SJSA1 (cell line): ENCODE results near the gene ARHGAP42. TPM values are rescaled to one million over a fixed set of nuclear protein-coding genes. Genes with fewer than 3 reads are reported as not detected.

Experiments used
- DNase-seq, 2 experiments: peaks; one replicate each; pipeline ENCODE4 v3.0.0-alpha.2; 2015 to 2020; ENCODE audit warnings: low spot score in 2 of 2, low read depth in 1 of 2
- H3K27ac ChIP-seq: fragments of 250-450 bp; sonication (Bioruptor Pico); 2 replicates; pipeline ENCODE4 v1.5.1; 2020; ENCODE audit warnings: mild to moderate bottlenecking, moderate library complexity
- H3K27me3 ChIP-seq: fragments of 250-450 bp; sonication (Bioruptor Pico); replicated peaks from 2 replicates; pipeline ENCODE4 v1.5.1; 2020; ENCODE audit warnings: mild to moderate bottlenecking, moderate library complexity
- H3K36me3 ChIP-seq: fragments of 250-450 bp; sonication (Bioruptor Pico); 2 replicates; pipeline ENCODE4 v1.5.1; 2020; ENCODE audit warnings: mild to moderate bottlenecking
- H3K4me1 ChIP-seq: fragments of 250-450 bp; sonication (Bioruptor Pico); replicated peaks from 2 replicates; pipeline ENCODE4 v1.6.1; 2021; ENCODE audit warnings: mild to moderate bottlenecking
- H3K4me3 ChIP-seq: fragments of 250-450 bp; sonication (Bioruptor Pico); 2 replicates; pipeline ENCODE4 v1.5.1; 2020; ENCODE audit warnings: mild to moderate bottlenecking
- H3K9me3 ChIP-seq: fragments of 250-450 bp; sonication (Bioruptor Pico); replicated peaks from 2 replicates; pipeline ENCODE4 v1.5.1; 2020; ENCODE audit warnings: mild to moderate bottlenecking
- total RNA-seq: library from RNA; depleted of rRNA; stranded (reverse); fragments of >200 nt; shearing (Covaris generic); gene quantifications from 2 replicates; pipeline ENCODE4 v1.2.3, GENCODE V29; 2014

The ARHGAP42 gene
- total RNA-seq, 1 experiment from 2014 or later = 17.2 TPM

GRCh38 chr11:100671471-100671870 lies 15.6 kb upstream of the ARHGAP42 start:
- peak overlapping the region; percentile 65 for H3K27ac ChIP-seq
- peaks cover 24% of the 10 kb centered on the region for H3K4me1 ChIP-seq
- no peaks in the 10 kb centered on the region for H3K36me3 ChIP-seq
- no peak overlapping the region for H3K4me3 ChIP-seq
- peak; percentile 42 to 71 for DNase-seq
- H3K9me3 ChIP-seq = no peaks in the 10 kb centered on the region
- H3K27me3 ChIP-seq = no peaks in the 10 kb centered on the region

GRCh38 chr11:100672498-100673033 lies 14.5 kb upstream of the ARHGAP42 start:
- Histone ChIP-seq H3K4me3 (no peak overlapping the region), H3K36me3 (no peaks in the 10 kb centered on the region), H3K27ac (peak overlapping the region; percentile 65), H3K4me1 (peaks cover 24% of the 10 kb centered on the region), H3K9me3 (no peaks in the 10 kb centered on the region), H3K27me3 (no peaks in the 10 kb centered on the region)
- DNase-seq = no peak

- H3K4me3 ChIP-seq = no peak overlapping the region
- peaks cover 24% of the 10 kb centered on the region for H3K4me1 ChIP-seq
- no peaks in the 10 kb centered on the region for H3K9me3 ChIP-seq
- H3K36me3 ChIP-seq = no peaks in the 10 kb centered on the region
- H3K27me3 ChIP-seq = no peaks in the 10 kb centered on the region
- no peak for DNase-seq
- no peak overlapping the region for H3K27ac ChIP-seq
These were observed 14.0 kb upstream of the ARHGAP42 start for GRCh38 chr11:100673063-100673462.

GRCh38 chr11:100674212-100674611 lies 12.9 kb upstream of the ARHGAP42 start:
- no peak for DNase-seq
- Histone ChIP-seq H3K9me3 (no peaks in the 10 kb centered on the region), H3K27me3 (no peaks in the 10 kb centered on the region), H3K27ac (no peak overlapping the region), H3K4me1 (peaks cover 24% of the 10 kb centered on the region), H3K4me3 (no peak overlapping the region), H3K36me3 (no peaks in the 10 kb centered on the region)

- H3K4me1 ChIP-seq = peaks cover 24% of the 10 kb centered on the region
- no peak overlapping the region for H3K27ac ChIP-seq
- H3K27me3 ChIP-seq = no peaks in the 10 kb centered on the region
- no peak overlapping the region for H3K4me3 ChIP-seq
- no peaks in the 10 kb centered on the region for H3K36me3 ChIP-seq
- H3K9me3 ChIP-seq = no peaks in the 10 kb centered on the region
- no peak for DNase-seq
These were observed 11.9 kb upstream of the ARHGAP42 start for GRCh38 chr11:100675115-100675650.

GRCh38 chr11:100676901-100677300 lies 10.2 kb upstream of the ARHGAP42 start:
- Histone ChIP-seq H3K27me3 (no peaks in the 10 kb centered on the region), H3K4me3 (no peak overlapping the region), H3K27ac (no peak overlapping the region), H3K9me3 (no peaks in the 10 kb centered on the region), H3K4me1 (peaks cover 20% of the 10 kb centered on the region), H3K36me3 (no peaks in the 10 kb centered on the region)
- no peak for DNase-seq

- Histone ChIP-seq H3K36me3 (no peaks in the 10 kb centered on the region), H3K27ac (no peak overlapping the region), H3K4me3 (no peak overlapping the region), H3K4me1 (peaks cover 11% of the 10 kb centered on the region), H3K27me3 (no peaks in the 10 kb centered on the region), H3K9me3 (no peaks in the 10 kb centered on the region)
- DNase-seq = no peak
These were observed 9.3 kb upstream of the ARHGAP42 start for GRCh38 chr11:100677796-100678195.

- Histone ChIP-seq H3K9me3 (no peaks in the 10 kb centered on the region), H3K36me3 (no peaks in the 10 kb centered on the region), H3K27ac (no peak overlapping the region), H3K4me1 (peaks cover 20% of the 10 kb centered on the region), H3K27me3 (no peaks in the 10 kb centered on the region), H3K4me3 (no peak overlapping the region)
- no peak for DNase-seq
These were observed 7.0 kb upstream of the ARHGAP42 start for GRCh38 chr11:100680070-100680469.

GRCh38 chr11:100681064-100681502 lies 6.0 kb upstream of the ARHGAP42 start:
- DNase-seq = peak; percentile 65 to 72

GRCh38 chr11:100682247-100682969 lies 4.7 kb upstream of the ARHGAP42 start:
- no peak overlapping the region for H3K4me3 ChIP-seq
- H3K27me3 ChIP-seq = no peaks in the 10 kb centered on the region
- H3K9me3 ChIP-seq = no peaks in the 10 kb centered on the region
- H3K4me1 ChIP-seq = peaks cover 25% of the 10 kb centered on the region
- peaks cover 3% of the 10 kb centered on the region; the same call in 1 of the 2 replicates for H3K36me3 ChIP-seq
- no peak overlapping the region for H3K27ac ChIP-seq
- DNase-seq = peak in 1 of 2 experiments; percentile 36

More at GRCh38 chr11:100681064-100681502, 6.0 kb upstream of the ARHGAP42 start:
- no peaks in the 10 kb centered on the region for H3K9me3 ChIP-seq
- no peak overlapping the region for H3K4me3 ChIP-seq
- H3K27ac ChIP-seq = no peak overlapping the region; the same call in 1 of the 2 replicates
- peaks cover 25% of the 10 kb centered on the region for H3K4me1 ChIP-seq
- no peaks in the 10 kb centered on the region for H3K27me3 ChIP-seq
- H3K36me3 ChIP-seq = no peaks in the 10 kb centered on the region

- no peak for DNase-seq
- Histone ChIP-seq H3K27me3 (no peaks in the 10 kb centered on the region), H3K9me3 (no peaks in the 10 kb centered on the region), H3K27ac (no peak overlapping the region), H3K4me1 (peaks cover 25% of the 10 kb centered on the region), H3K36me3 (peaks cover 6% of the 10 kb centered on the region; the same call in 1 of the 2 replicates), H3K4me3 (no peak overlapping the region)
These were observed 4.0 kb upstream of the ARHGAP42 start for GRCh38 chr11:100683126-100683525.

- Histone ChIP-seq H3K27ac (peak overlapping the region; percentile 65), H3K27me3 (no peaks in the 10 kb centered on the region), H3K4me1 (peaks cover 25% of the 10 kb centered on the region), H3K4me3 (no peak overlapping the region), H3K9me3 (no peaks in the 10 kb centered on the region), H3K36me3 (peaks cover 6% of the 10 kb centered on the region; the same call in 1 of the 2 replicates)
- peak in 1 of 2 experiments; percentile 48 for DNase-seq
These were observed 2.7 kb upstream of the ARHGAP42 start for GRCh38 chr11:100684101-100685065.

GRCh38 chr11:100686476-100687053 lies 523 bp upstream of the ARHGAP42 start:
- peak overlapping the region; percentile 62; the same call in 1 of the 2 replicates for H3K27ac ChIP-seq
- DNase-seq = no peak
- peaks cover 19% of the 10 kb centered on the region for H3K4me1 ChIP-seq
- H3K36me3 ChIP-seq = peaks cover 6% of the 10 kb centered on the region; the same call in 1 of the 2 replicates
- H3K4me3 ChIP-seq = peak overlapping the region; percentile 89
- H3K9me3 ChIP-seq = no peaks in the 10 kb centered on the region
- no peaks in the 10 kb centered on the region for H3K27me3 ChIP-seq
